Measurements from ENCODE around the gene TACC3. TPM values are rescaled to one million over a fixed set of nuclear protein-coding genes. Genes with fewer than 3 reads are reported as not detected.

Gene TACC3
- total and polyA plus RNA-seq, 7 experiments from 2014 or later: 70.5 to 165 (median 123) TPM

DNA sequence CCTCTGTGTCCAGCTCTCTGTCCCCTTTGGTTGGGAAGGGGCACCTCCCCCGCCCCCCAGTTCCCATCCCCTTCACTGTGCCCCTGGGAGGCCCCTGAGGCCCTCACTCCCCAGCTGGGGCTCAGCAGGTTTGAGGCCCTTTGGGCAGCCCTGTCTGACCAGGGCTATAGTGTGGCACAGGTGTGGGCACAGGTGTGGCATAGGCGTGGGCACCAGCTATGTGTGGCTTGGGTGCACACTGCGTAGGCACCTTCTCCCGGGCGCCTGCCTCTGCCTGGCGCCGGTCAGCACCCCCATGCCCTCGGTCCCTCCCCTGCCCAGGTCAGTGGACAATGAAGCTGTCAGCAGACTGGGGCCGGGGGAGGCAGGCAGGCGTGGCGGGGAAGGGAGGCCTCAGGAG lies 64.3 kb downstream of the TACC3 start:
- Histone ChIP-seq H3K4me3 (ENCODE audit: low read length) (no peak overlapping the region), H3K27me3 (ENCODE audit: control insufficient read depth in 2 of 2, insufficient read depth in 2 of 2, low read length in 2 of 2) (no peaks in the 10 kb centered on the region), H3K4me1 (ENCODE audit: control insufficient read depth in 2 of 2, insufficient read depth in 2 of 2, low read length in 2 of 2) (no peaks in the 10 kb centered on the region), H3K36me3 (ENCODE audit: control insufficient read depth in 2 of 3, insufficient read depth in 3 of 3, low read length in 3 of 3) (no peaks in the 10 kb centered on the region), H3K27ac (ENCODE audit: low read depth, low read length) (no peak overlapping the region), H3K9me3 (ENCODE audit: control insufficient read depth in 2 of 3, low read length in 3 of 3) (no peaks in the 10 kb centered on the region)
- H3K4me1 Mint-ChIP-seq: no peaks in the 10 kb centered on the region
- H3K9me3 Mint-ChIP-seq: no peaks in the 10 kb centered on the region
- no peaks in the 10 kb centered on the region for H3K36me3 Mint-ChIP-seq
- ATAC-seq: no peak
- CTCF ChIA-PET: no interaction called here
- no peak overlapping the region for H3K27ac Mint-ChIP-seq
- H3K27me3 Mint-ChIP-seq: peaks cover 0 to 5% (median under 1%) of the 10 kb centered on the region in 5 donors
- POLR2A ChIA-PET: interaction anchor here (0.6 kb wide), 1 partner anchor 89 kb away, joined by 3 read pairs; no protein-coding TSS in a partner anchor
- intact Hi-C loops (cut with micrococcal nuclease): no loop called here
- no peak for DNase-seq
- no peak overlapping the region for H3K4me3 Mint-ChIP-seq

DNA sequence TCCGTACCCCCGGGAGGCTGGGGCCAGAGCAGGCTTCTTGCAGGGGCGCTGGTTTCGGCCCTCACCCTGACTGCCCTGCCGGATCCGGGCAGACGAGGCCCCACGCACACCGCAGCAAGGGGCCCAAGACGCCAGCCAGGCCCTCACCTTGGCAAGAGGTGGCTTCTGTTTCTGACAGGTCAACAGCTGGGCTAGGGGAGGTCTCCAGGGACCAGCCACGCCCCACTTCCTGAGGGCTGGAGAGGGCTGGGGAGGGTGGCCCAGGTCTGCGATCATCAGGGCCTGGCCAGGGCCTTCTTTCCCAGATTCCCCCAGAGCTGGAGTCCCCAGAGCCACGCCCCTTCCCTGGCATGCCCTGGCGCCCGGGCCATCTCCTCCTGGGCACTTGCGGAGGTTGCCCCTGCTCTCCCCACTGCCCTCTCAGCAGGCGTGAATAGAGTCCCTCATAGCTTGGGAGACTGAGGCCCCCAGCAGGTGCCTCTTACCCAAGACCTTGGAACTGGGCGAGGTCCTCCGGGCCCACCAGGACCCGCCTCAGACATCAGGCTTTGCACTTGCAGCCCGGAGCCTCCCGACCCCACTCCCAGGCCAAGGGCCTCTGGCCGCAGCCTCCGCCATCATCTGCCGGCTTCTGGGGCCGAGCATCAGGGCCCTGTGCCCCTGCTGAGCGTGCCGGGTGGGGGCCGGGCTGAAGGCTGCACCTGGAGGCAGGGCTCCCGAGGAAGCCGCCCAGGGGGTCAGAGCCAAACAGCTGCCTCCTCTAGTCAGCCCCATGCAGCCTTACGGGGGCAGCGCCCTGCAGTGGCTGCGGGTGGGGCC lies 65.4 kb downstream of the TACC3 start:
- Mint-ChIP-seq H3K36me3 (no peaks in the 10 kb centered on the region), H3K27ac (no peak overlapping the region), H3K4me3 (no peak overlapping the region), H3K4me1 (no peaks in the 10 kb centered on the region), H3K9me3 (no peaks in the 10 kb centered on the region), H3K27me3 (peaks cover 0 to 12% (median 4%) of the 10 kb centered on the region in 5 donors)
- no peak for DNase-seq
- intact Hi-C loops (cut with micrococcal nuclease): no loop called here
- no peaks in the 10 kb centered on the region for H3K9me3 ChIP-seq (ENCODE audit: control insufficient read depth in 2 of 3, low read length in 3 of 3)
- ATAC-seq: no peak
- ChIA-PET CTCF (no interaction called here), POLR2A (no interaction called here)
- H3K27me3 ChIP-seq (ENCODE audit: control insufficient read depth in 2 of 2, insufficient read depth in 2 of 2, low read length in 2 of 2): no peaks in the 10 kb centered on the region
- no peaks in the 10 kb centered on the region for H3K36me3 ChIP-seq (ENCODE audit: control insufficient read depth in 2 of 3, insufficient read depth in 3 of 3, low read length in 3 of 3)
- no peak overlapping the region for H3K4me3 ChIP-seq (ENCODE audit: low read length)
- no peaks in the 10 kb centered on the region for H3K4me1 ChIP-seq (ENCODE audit: control insufficient read depth in 2 of 2, insufficient read depth in 2 of 2, low read length in 2 of 2)
- no peak overlapping the region for H3K27ac ChIP-seq (ENCODE audit: low read depth, low read length)

DNA sequence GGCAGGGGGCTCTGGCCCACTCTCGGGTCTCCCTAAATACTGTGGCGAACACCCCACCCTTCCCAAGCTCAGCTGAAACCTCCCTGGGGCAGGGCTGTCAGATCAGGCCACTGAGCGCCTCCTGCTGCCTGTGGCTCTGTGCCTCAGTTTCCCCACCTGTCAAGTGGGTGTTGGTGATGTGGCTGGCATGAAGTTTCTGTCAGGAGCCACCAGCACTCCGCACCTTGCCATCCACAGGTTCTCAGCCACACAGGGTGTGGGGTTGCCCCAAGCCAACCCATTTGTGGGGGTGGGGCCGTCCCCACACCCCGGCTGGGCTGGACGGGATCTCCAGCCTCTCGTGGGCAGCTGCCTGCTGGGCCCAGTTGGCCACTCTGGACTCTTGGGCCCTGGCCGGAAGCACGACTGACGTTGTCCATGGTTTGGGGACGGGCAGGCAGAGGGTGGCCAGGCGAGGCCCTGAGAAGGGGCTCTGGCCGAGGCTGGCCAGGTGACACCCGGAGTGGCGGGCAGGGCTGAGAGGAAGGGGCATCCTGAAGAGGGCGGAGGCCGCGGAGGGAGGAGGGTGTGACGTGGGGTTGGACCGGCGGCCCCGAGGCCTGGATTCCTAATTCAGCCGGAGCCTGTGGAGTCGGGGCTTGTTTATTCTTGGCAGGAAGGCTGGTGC lies 66.2 kb downstream of the TACC3 start:
- ChIA-PET CTCF (no interaction called here), POLR2A (no interaction called here)

DNA sequence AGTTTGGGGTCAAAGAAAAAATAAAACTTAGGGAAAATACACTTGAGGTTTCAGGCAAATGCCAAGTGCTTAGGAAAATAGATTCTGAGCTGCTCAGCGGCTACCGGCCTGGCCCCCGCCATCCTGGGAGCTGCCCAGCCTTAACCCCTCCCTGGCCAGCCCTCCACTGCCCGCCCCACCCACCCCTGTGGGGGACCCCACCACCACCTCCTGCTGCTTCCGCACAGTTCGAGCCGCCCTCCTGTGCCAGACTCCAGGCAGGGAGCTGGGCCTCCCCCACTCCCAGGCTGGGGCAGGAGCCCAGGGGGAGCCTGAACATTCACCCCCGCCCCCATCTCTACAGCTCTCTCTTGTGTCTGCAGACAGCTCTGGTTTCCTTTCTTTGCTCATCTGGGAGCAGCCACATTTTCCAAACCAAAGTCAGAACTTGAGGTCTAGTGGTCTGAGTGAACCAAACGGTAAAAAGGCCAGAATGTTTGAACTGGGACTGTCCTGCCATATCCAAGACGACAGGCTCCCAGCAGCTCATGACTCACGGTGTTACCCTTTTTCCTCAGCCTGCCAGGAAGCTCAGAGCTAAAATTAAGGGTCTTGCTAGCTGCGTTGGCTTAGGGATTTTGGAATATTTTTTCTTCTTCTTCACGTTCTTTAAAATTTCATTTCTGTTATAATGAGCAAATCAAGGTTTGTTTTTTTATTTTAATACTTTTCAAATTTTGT lies 67.1 kb downstream of the TACC3 start:
- no peaks in the 10 kb centered on the region for H3K4me1 Mint-ChIP-seq
- H3K27me3 ChIP-seq (ENCODE audit: control insufficient read depth in 2 of 2, insufficient read depth in 2 of 2, low read length in 2 of 2): no peaks in the 10 kb centered on the region
- H3K4me1 ChIP-seq (ENCODE audit: control insufficient read depth in 2 of 2, insufficient read depth in 2 of 2, low read length in 2 of 2): no peaks in the 10 kb centered on the region
- intact Hi-C loops (cut with micrococcal nuclease): no loop called here
- H3K27ac Mint-ChIP-seq: no peak overlapping the region
- ChIA-PET POLR2A (no interaction called here), CTCF (no interaction called here)
- no peak overlapping the region for H3K4me3 ChIP-seq (ENCODE audit: low read length)
- H3K36me3 ChIP-seq (ENCODE audit: control insufficient read depth in 2 of 3, insufficient read depth in 3 of 3, low read length in 3 of 3): no peaks in the 10 kb centered on the region
- H3K36me3 Mint-ChIP-seq: no peaks in the 10 kb centered on the region
- no peak overlapping the region for H3K27ac ChIP-seq (ENCODE audit: low read depth, low read length)
- no peak for DNase-seq
- no peak overlapping the region for H3K4me3 Mint-ChIP-seq
- peaks cover 0 to 14% (median 4%) of the 10 kb centered on the region in 5 donors for H3K27me3 Mint-ChIP-seq
- H3K9me3 Mint-ChIP-seq: no peaks in the 10 kb centered on the region
- H3K9me3 ChIP-seq (ENCODE audit: control insufficient read depth in 2 of 3, low read length in 3 of 3): no peaks in the 10 kb centered on the region
- no peak for ATAC-seq

More for the DNA sequence above, 66.2 kb downstream of the TACC3 start:
- Mint-ChIP-seq H3K27me3 (peaks cover 0 to 14% (median 4%) of the 10 kb centered on the region in 5 donors), H3K36me3 (no peaks in the 10 kb centered on the region), H3K9me3 (no peaks in the 10 kb centered on the region), H3K4me3 (no peak overlapping the region), H3K27ac (no peak overlapping the region), H3K4me1 (no peaks in the 10 kb centered on the region)
- DNase-seq (no peak), ATAC-seq (no peak)
- Histone ChIP-seq H3K4me3 (ENCODE audit: low read length) (no peak overlapping the region), H3K36me3 (ENCODE audit: control insufficient read depth in 2 of 3, insufficient read depth in 3 of 3, low read length in 3 of 3) (no peaks in the 10 kb centered on the region), H3K27me3 (ENCODE audit: control insufficient read depth in 2 of 2, insufficient read depth in 2 of 2, low read length in 2 of 2) (no peaks in the 10 kb centered on the region), H3K9me3 (ENCODE audit: control insufficient read depth in 2 of 3, low read length in 3 of 3) (no peaks in the 10 kb centered on the region), H3K4me1 (ENCODE audit: control insufficient read depth in 2 of 2, insufficient read depth in 2 of 2, low read length in 2 of 2) (no peaks in the 10 kb centered on the region), H3K27ac (ENCODE audit: low read depth, low read length) (no peak overlapping the region)
- intact Hi-C loops (cut with micrococcal nuclease): no loop called here

DNA sequence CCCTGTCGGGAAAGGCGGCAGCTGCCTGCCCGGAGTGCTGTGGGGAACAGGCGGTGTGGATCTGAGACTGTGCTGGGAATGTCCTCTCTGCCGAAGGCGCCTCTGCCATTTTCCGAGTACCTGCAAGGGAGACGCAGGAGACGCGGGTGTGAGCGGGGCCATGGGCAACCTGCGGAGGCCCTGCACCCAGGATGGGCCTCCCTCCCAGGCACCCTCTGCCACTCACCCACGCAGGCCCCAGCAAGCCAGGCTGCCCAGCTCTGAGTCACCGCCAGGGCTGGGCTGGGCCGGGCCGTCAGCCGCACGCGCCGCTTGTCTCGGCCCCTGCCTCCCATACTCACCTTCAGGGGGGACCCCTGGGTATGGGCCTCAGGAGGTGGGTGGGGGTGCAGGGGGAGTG lies 68.2 kb downstream of the TACC3 start:
- Histone ChIP-seq H3K9me3 (ENCODE audit: control insufficient read depth in 2 of 3, low read length in 3 of 3) (no peaks in the 10 kb centered on the region), H3K36me3 (ENCODE audit: control insufficient read depth in 2 of 3, insufficient read depth in 3 of 3, low read length in 3 of 3) (no peaks in the 10 kb centered on the region), H3K27ac (ENCODE audit: low read depth, low read length) (no peak overlapping the region), H3K4me3 (ENCODE audit: low read length) (no peak overlapping the region), H3K4me1 (ENCODE audit: control insufficient read depth in 2 of 2, insufficient read depth in 2 of 2, low read length in 2 of 2) (no peaks in the 10 kb centered on the region), H3K27me3 (ENCODE audit: control insufficient read depth in 2 of 2, insufficient read depth in 2 of 2, low read length in 2 of 2) (no peaks in the 10 kb centered on the region)
- CTCF ChIA-PET: no interaction called here
- Mint-ChIP-seq H3K36me3 (no peaks in the 10 kb centered on the region), H3K4me3 (no peak overlapping the region), H3K9me3 (no peaks in the 10 kb centered on the region), H3K4me1 (peaks cover 0 to 1% (median 0%) of the 10 kb centered on the region in 7 donors), H3K27ac (no peak overlapping the region), H3K27me3 (peaks cover 0 to 14% (median 4%) of the 10 kb centered on the region in 5 donors)
- ATAC-seq (no peak), DNase-seq (no peak)
- POLR2A ChIA-PET: no interaction called here
- intact Hi-C loops (cut with micrococcal nuclease): no loop called here

DNA sequence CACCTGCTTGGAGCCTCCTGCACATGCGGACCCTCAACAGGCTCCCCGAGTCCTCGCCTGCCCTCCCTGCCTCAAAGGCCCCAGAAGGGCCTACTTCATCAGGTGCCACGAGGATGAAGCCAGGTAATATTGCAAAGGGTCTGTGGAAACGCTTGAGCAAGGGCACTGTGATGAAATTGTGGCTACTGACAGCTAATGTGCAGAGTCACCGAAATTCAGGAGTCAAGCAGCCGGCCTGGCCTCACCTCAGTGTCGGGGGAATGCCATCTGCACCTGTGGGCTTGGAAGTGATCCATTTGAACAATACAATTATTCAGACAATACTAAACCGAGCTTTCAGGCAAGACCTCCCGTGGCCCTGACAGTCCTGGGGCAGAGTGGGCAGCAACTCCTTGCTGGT lies 68.7 kb downstream of the TACC3 start:
- peaks cover 0 to 1% (median 0%) of the 10 kb centered on the region in 7 donors for H3K4me1 Mint-ChIP-seq
- no peaks in the 10 kb centered on the region for H3K9me3 ChIP-seq (ENCODE audit: control insufficient read depth in 2 of 3, low read length in 3 of 3)
- no peak for DNase-seq
- no peaks in the 10 kb centered on the region for H3K27me3 ChIP-seq (ENCODE audit: control insufficient read depth in 2 of 2, insufficient read depth in 2 of 2, low read length in 2 of 2)
- H3K27me3 Mint-ChIP-seq: peaks cover 0 to 14% (median 4%) of the 10 kb centered on the region in 5 donors
- ChIA-PET CTCF (no interaction called here), POLR2A (no interaction called here)
- no peak overlapping the region for H3K4me3 ChIP-seq (ENCODE audit: low read length)
- no peaks in the 10 kb centered on the region for H3K36me3 ChIP-seq (ENCODE audit: control insufficient read depth in 2 of 3, insufficient read depth in 3 of 3, low read length in 3 of 3)
- H3K27ac ChIP-seq (ENCODE audit: low read depth, low read length): no peak overlapping the region
- H3K4me1 ChIP-seq (ENCODE audit: control insufficient read depth in 2 of 2, insufficient read depth in 2 of 2, low read length in 2 of 2): no peaks in the 10 kb centered on the region
- H3K4me3 Mint-ChIP-seq: no peak overlapping the region
- H3K9me3 Mint-ChIP-seq: no peaks in the 10 kb centered on the region
- intact Hi-C loops (cut with micrococcal nuclease): loop anchor here in 1 of 2 donors (5.0 kb wide), 1 partner anchor 1282 kb away; the partner anchor contains the start of genes HTT and HTT-AS
- H3K27ac Mint-ChIP-seq: no peak overlapping the region
- ATAC-seq: no peak
- H3K36me3 Mint-ChIP-seq: no peaks in the 10 kb centered on the region
